Urinary bladder (tissue), 4 donors: ENCODE data around the gene TMEM273. TPM values are rescaled to one million over a fixed set of nuclear protein-coding genes. Genes with fewer than 3 reads are reported as not detected.

ENCODE experiments used
- DNase-seq: peaks from one replicate; pipeline ENCODE4 v3.0.0-alpha.2; 2015; ENCODE audit errors: extremely low spot score
- H3K27ac ChIP-seq: one replicate; pipeline ENCODE4 v1.5.1; 2013; ENCODE audit warnings: low read depth, mild to moderate bottlenecking, moderate library complexity
- H3K36me3 ChIP-seq: one replicate; pipeline ENCODE4 v1.6.1; 2013; ENCODE audit warnings: mild to moderate bottlenecking, moderate library complexity; ENCODE audit not compliant: insufficient read depth
- H3K4me1 ChIP-seq: one replicate; pipeline ENCODE4 v1.6.1; 2013; ENCODE audit warnings: mild to moderate bottlenecking, moderate library complexity; ENCODE audit not compliant: insufficient read depth
- H3K4me3 ChIP-seq: one replicate; pipeline ENCODE4 v1.5.1; 2013; ENCODE audit warnings: low read depth, low read length
- whole genome bisulfite sequencing: extraction: QIAGEN DNeasy Blood & Tissue Kit; methylation state at CpG from one replicate; pipeline ENCODE4 v1.1.7; 2013; 5-methylcytosine and 5-hydroxymethylcytosine counted together
- polyA plus RNA-seq: library from polyadenylated mRNA; stranded (reverse); fragments of 200-250 nt; gene quantifications from one replicate; pipeline ENCODE4 v1.2.3, GENCODE V29; 2013
- total RNA-seq: library from RNA; depleted of rRNA; stranded (reverse); fragments of >200 nt; gene quantifications from one replicate; pipeline ENCODE4 v1.2.3, GENCODE V29; 2014
- donor health status: healthy with polysubstance abuse.
- donor health status: healthy.

The TMEM273 gene
- total and polyA plus RNA-seq, 2 donors = 14.4 to 27.3 TPM

- no peak for DNase-seq
- no peaks in the 10 kb centered on the region for H3K36me3 ChIP-seq
- no peaks in the 10 kb centered on the region for H3K4me1 ChIP-seq
- WGBS = 19% methylated on average over 9 of the region's 9 CpGs
- peak overlapping the region; percentile 70 for H3K4me3 ChIP-seq
- no peak overlapping the region for H3K27ac ChIP-seq
Measured at GRCh38 chr10:49114718-49115014, 73.5 kb downstream of the TMEM273 start.

DNA sequence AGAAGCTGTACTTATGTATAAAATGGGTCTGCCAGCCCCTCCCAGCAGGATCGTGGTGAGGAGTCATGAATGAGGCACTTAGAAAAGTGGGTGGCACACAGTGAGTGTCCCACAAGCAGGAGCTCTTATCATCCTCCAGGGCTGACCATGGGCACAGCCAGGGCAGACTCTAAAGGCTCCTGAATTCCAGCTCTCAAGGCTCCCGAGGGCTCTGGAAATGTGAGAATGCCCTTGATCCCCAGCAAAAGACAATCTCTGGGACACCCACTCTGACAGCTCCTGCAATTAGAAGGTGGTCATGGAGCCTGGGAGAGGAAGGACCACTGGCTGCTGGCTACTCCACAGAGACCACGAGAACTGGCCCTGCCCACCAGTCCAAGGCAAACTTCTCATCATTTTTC lies 74.5 kb downstream of the TMEM273 start:
- DNase-seq = no peak
- H3K4me1 ChIP-seq = no peaks in the 10 kb centered on the region

DNA sequence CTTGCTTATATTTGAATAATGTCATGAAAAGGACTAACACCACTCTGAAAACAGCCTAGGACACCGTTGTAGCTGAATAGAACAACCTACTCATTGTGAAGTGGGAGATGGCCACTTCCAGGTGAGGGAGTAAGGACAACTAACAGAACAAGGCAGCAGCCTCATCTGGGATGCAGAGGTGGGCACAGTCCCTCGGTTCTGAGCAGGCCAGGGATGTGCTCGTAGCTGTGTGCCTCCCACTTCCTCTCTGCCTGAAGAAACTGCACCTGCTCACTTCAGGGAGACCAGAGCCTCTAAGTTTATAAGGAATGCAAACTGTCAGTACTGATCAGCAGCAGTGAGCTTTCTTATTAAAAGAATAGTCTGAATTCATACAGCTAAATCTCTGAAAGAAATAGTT lies 75.3 kb downstream of the TMEM273 start:
- Histone ChIP-seq H3K4me3 (no peak overlapping the region), H3K36me3 (no peaks in the 10 kb centered on the region), H3K27ac (no peak overlapping the region), H3K4me1 (no peaks in the 10 kb centered on the region)
- 44% methylated on average over 3 of the region's 3 CpGs for WGBS
- no peak for DNase-seq

More for the DNA sequence above, 74.5 kb downstream of the TMEM273 start:
- H3K36me3 ChIP-seq = no peaks in the 10 kb centered on the region
- H3K27ac ChIP-seq = no peak overlapping the region
- H3K4me3 ChIP-seq = no peak overlapping the region
- WGBS = 50% methylated on average over 3 of the region's 3 CpGs

- H3K4me3 ChIP-seq = no peak overlapping the region
- H3K4me1 ChIP-seq = no peaks in the 10 kb centered on the region
- 75% methylated on average over 3 of the region's 3 CpGs for WGBS
- H3K27ac ChIP-seq = no peak overlapping the region
- no peaks in the 10 kb centered on the region for H3K36me3 ChIP-seq
- DNase-seq = no peak
Measured at GRCh38 chr10:49112098-49112497, 76.1 kb downstream of the TMEM273 start.

- Histone ChIP-seq H3K36me3 (no peaks in the 10 kb centered on the region), H3K4me3 (no peak overlapping the region), H3K4me1 (no peaks in the 10 kb centered on the region), H3K27ac (no peak overlapping the region)
- no peak for DNase-seq
- 60% methylated on average over 8 of the region's 8 CpGs for WGBS
Measured at GRCh38 chr10:49111320-49111698, 76.9 kb downstream of the TMEM273 start.

DNA sequence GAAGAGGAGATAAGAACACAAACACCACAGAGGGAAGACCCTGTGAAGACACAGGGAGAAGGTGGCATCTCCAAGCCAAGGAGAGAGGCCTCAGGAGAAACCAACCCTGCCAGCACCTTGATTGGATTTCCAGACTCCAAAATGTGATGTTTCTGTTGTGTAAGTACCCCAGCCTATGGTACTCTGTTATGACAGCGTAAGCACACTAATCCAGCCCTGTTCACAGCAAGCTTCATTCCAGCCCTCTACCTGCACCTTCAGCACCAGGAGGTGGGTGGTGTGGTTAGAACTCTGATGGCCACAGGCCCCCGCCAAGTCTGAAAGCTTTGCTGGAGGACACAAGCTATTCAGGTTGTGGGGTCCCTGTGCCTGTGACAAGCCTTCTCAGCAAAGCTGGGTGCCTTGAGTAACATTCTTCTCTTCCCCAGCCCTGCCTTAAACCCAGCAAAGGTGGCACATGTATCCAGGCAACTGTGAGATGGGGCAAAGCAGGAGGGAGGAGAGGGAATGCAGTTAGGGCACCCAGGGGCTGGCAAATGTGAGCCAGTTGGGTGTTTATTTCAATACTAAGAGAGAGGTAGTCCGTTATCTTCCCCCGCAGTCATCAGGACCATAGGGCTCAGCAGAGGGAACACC lies 77.4 kb downstream of the TMEM273 start:
- no peak overlapping the region for H3K27ac ChIP-seq

GRCh38 chr10:49109669-49110340 lies 78.4 kb downstream of the TMEM273 start:
- H3K36me3 ChIP-seq = no peaks in the 10 kb centered on the region
- H3K4me3 ChIP-seq = no peak overlapping the region
- WGBS = 37% methylated on average over 9 of the region's 9 CpGs
- H3K4me1 ChIP-seq = no peaks in the 10 kb centered on the region
- peak overlapping the region; percentile 51 for H3K27ac ChIP-seq
- DNase-seq = peak; percentile 43

More for the DNA sequence above, 77.4 kb downstream of the TMEM273 start:
- no peak for DNase-seq
- no peaks in the 10 kb centered on the region for H3K36me3 ChIP-seq
- no peaks in the 10 kb centered on the region for H3K4me1 ChIP-seq
- H3K4me3 ChIP-seq = no peak overlapping the region
- 90% methylated on average over 4 of the region's 4 CpGs for WGBS

GRCh38 chr10:49108656-49109055 lies 79.5 kb downstream of the TMEM273 start:
- Histone ChIP-seq H3K4me3 (no peak overlapping the region), H3K4me1 (no peaks in the 10 kb centered on the region), H3K36me3 (no peaks in the 10 kb centered on the region), H3K27ac (no peak overlapping the region)
- no peak for DNase-seq
- 98% methylated on average over 7 of the region's 7 CpGs for WGBS

GRCh38 chr10:49107887-49108267 lies 80.3 kb downstream of the TMEM273 start:
- Histone ChIP-seq H3K4me1 (no peaks in the 10 kb centered on the region), H3K4me3 (no peak overlapping the region), H3K36me3 (no peaks in the 10 kb centered on the region), H3K27ac (no peak overlapping the region)
- no peak for DNase-seq
- 94% methylated on average over 8 of the region's 8 CpGs for WGBS

GRCh38 chr10:49107111-49107886 lies 80.9 kb downstream of the TMEM273 start:
- no peaks in the 10 kb centered on the region for H3K4me1 ChIP-seq
- H3K27ac ChIP-seq = no peak overlapping the region

GRCh38 chr10:49106451-49106850 lies 81.7 kb downstream of the TMEM273 start:
- Histone ChIP-seq H3K27ac (peak overlapping the region; percentile 0), H3K4me1 (no peaks in the 10 kb centered on the region)
- no peak for DNase-seq

More at GRCh38 chr10:49107111-49107886, 80.9 kb downstream of the TMEM273 start:
- 96% methylated on average over 17 of the region's 17 CpGs for WGBS
- Histone ChIP-seq H3K4me3 (no peak overlapping the region), H3K36me3 (no peaks in the 10 kb centered on the region)
- DNase-seq = no peak

GRCh38 chr10:49105076-49105475 lies 83.1 kb downstream of the TMEM273 start:
- no peak for DNase-seq
- WGBS = 80% methylated on average over 4 of the region's 4 CpGs
- Histone ChIP-seq H3K36me3 (no peaks in the 10 kb centered on the region), H3K27ac (no peak overlapping the region), H3K4me1 (no peaks in the 10 kb centered on the region), H3K4me3 (no peak overlapping the region)

More at GRCh38 chr10:49106451-49106850, 81.7 kb downstream of the TMEM273 start:
- Histone ChIP-seq H3K4me3 (no peak overlapping the region), H3K36me3 (no peaks in the 10 kb centered on the region)
- WGBS = 23% methylated on average over 7 of the region's 7 CpGs
